Forelimb muscle (tissue), 1 donor: ENCODE measurements around the gene H19. TPM values are rescaled to one million over a fixed set of nuclear protein-coding genes. Genes with fewer than 3 reads are reported as not detected.

Source experiments
- DNase-seq: peaks from one replicate; pipeline ENCODE4 v3.0.0-alpha.2; 2013; ENCODE audit warnings: low read depth
- polyA plus RNA-seq: library from polyadenylated mRNA; unstranded; fragments of 120-200 nt; gene quantifications from one replicate; pipeline ENCODE4 v1.2.1, GENCODE V29; 2013; ENCODE audit not compliant: insufficient read length

H19 gene
- polyA plus RNA-seq, 1 donor, result 12,528 TPM

DNA sequence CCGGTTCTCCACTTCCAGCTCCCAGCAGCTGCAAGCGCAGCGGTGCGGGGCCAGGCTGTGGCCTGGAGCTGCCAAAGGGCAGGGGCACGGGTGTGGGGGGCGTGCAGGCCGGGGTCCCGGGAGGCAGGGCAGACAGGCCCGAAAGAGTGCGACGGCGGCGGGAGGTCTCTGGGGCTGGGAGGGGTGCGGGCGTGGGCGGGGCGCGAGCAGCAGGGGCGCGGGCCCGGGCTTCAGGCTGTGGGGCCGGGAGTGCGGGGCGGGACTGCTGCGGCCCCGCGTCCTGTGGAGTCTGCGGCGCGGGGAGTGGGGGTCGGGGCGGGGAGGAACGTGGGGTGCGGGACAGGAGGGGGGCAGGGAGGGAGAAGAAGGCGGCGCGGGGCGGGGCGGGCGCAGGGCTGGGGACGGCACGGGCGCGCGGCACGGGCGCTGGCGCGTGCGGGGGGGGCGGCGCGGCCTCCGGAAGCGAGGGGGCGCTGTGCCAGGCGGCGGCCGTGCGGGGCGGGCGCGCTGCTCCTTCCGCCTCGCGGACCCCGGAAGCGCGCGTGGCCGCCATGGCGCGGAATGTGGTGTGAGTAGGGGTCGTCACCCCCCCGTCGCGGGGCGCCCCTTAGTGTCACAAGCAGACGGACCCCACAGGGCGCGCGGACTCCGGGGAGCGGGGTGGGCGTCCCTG lies 50.7 kb downstream of the H19 start, which contains the start of gene MRPL23:
Gene MRPL23 (plus strand): TSS at position 521 of the 673 bp plus-strand sequence. CDS start 31 bp downstream, at position 552.
- no peak for DNase-seq

Other genes with a start within 250 kb of the H19 start
- gene IFITM10, start 247.2 kb downstream of the H19 start, polyA plus RNA-seq, result 0.81 TPM
- 80.6 TPM for gene CTSD, start 233.9 kb downstream of the H19 start, polyA plus RNA-seq
- gene SYT8, start 162.9 kb downstream of the H19 start, polyA plus RNA-seq, result 0.54 TPM
- 3,886 TPM for gene TNNI2, start 158.9 kb downstream of the H19 start, polyA plus RNA-seq
- gene LSP1, start 144.8 kb downstream of the H19 start, polyA plus RNA-seq, result 54.4 TPM
- 6.3 TPM for gene PRR33, start 105.9 kb downstream of the H19 start, polyA plus RNA-seq
- gene TNNT3, start 78.1 kb downstream of the H19 start, polyA plus RNA-seq, result 9,432 TPM
- 78.4 TPM for gene MRPL23, start 50.5 kb downstream of the H19 start, polyA plus RNA-seq
- gene IGF2, start 141.5 kb upstream of the H19 start, polyA plus RNA-seq, result 3,671 TPM
- gene INS, start 163.4 kb upstream of the H19 start, polyA plus RNA-seq, result not detected
- gene TH, start 174.0 kb upstream of the H19 start, polyA plus RNA-seq, result 0.33 TPM